ENCODE measurements around the gene SLC35E1. TPM values are rescaled to one million over a fixed set of nuclear protein-coding genes. Genes with fewer than 3 reads are reported as not detected.

Gene SLC35E1
- total RNA-seq, 1 experiment from 2014 or later, result 43.5 TPM

DNA sequence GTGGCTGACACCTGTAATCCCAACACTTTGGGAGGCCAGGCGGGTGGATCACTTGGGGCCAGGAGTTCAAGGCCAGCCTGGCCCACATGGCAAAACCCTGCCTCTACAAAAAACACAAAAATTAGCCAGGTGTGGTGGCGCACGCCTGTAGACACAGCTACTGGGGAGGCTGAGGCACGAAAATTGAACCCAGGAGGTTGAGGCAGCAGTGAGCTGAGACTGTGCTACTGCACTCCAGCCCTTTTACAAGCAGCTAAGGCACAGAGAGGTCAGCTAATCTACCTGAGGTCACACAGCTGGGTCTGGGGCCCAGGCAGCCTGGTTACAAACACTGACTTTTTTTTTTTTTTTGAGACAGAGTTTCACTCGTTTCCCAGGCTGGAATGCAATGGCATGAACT, 28.6 kb upstream of the SLC35E1 start:
- Histone ChIP-seq H3K27ac (ENCODE audit: low read length) (no peak overlapping the region), H3K4me1 (ENCODE audit: control insufficient read depth, insufficient read depth, low read length) (no peaks in the 10 kb centered on the region; the same call in 1 of the 2 replicates), H3K9me3 (ENCODE audit: control insufficient read depth, insufficient read depth, low read depth, low read length) (no peaks in the 10 kb centered on the region), H3K36me3 (ENCODE audit: control insufficient read depth, insufficient read depth, low read length) (no peaks in the 10 kb centered on the region), H3K27me3 (ENCODE audit: control insufficient read depth, insufficient read depth, low read length) (no peaks in the 10 kb centered on the region), H3K4me3 (ENCODE audit: low read depth in 2 of 2, low read length in 2 of 2) (no peak overlapping the region)
- TF ChIP-seq, protein P1, sequence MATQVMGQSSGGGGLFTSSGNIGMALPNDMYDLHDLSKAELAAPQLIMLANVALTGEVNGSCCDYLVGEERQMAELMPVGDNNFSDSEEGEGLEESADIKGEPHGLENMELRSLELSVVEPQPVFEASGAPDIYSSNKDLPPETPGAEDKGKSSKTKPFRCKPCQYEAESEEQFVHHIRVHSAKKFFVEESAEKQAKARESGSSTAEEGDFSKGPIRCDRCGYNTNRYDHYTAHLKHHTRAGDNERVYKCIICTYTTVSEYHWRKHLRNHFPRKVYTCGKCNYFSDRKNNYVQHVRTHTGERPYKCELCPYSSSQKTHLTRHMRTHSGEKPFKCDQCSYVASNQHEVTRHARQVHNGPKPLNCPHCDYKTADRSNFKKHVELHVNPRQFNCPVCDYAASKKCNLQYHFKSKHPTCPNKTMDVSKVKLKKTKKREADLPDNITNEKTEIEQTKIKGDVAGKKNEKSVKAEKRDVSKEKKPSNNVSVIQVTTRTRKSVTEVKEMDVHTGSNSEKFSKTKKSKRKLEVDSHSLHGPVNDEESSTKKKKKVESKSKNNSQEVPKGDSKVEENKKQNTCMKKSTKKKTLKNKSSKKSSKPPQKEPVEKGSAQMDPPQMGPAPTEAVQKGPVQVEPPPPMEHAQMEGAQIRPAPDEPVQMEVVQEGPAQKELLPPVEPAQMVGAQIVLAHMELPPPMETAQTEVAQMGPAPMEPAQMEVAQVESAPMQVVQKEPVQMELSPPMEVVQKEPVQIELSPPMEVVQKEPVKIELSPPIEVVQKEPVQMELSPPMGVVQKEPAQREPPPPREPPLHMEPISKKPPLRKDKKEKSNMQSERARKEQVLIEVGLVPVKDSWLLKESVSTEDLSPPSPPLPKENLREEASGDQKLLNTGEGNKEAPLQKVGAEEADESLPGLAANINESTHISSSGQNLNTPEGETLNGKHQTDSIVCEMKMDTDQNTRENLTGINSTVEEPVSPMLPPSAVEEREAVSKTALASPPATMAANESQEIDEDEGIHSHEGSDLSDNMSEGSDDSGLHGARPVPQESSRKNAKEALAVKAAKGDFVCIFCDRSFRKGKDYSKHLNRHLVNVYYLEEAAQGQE (IDR thresholded peaks at IDR 0.05; ENCODE audit: insufficient read depth in 1 of 2, low read depth in 2 of 2, low read length in 1 of 2), result no peak
- no peak for TF ChIP-seq SIN3A (IDR thresholded peaks at IDR 0.05; ENCODE audit: borderline replicate concordance, insufficient read depth, low read depth, low read length)
- in situ Hi-C loops (cut with HindIII; ENCODE audit: low pct_unique_long_range_greater_than_20kb, low sequenced_read_pairs), result no loop called here
- no TSS peak for BruUV-seq (replicated peaks)
- DNase-seq (ENCODE audit: low read depth, low spot score) (no peak), ATAC-seq (no peak)
- intact Hi-C loops (cut with micrococcal nuclease; ENCODE audit: unreplicated experiment), result no loop called here
- ChIA-PET CTCF (no interaction called here), POLR2A (no interaction called here)

- ChIA-PET POLR2A (no interaction called here), CTCF (no interaction called here)
- no TSS peak for BruUV-seq (replicated peaks)
- TF ChIP-seq, protein P1 (IDR thresholded peaks at IDR 0.05; ENCODE audit: insufficient read depth in 1 of 2, low read depth in 2 of 2, low read length in 1 of 2), result no peak
- TF ChIP-seq, protein P2, sequence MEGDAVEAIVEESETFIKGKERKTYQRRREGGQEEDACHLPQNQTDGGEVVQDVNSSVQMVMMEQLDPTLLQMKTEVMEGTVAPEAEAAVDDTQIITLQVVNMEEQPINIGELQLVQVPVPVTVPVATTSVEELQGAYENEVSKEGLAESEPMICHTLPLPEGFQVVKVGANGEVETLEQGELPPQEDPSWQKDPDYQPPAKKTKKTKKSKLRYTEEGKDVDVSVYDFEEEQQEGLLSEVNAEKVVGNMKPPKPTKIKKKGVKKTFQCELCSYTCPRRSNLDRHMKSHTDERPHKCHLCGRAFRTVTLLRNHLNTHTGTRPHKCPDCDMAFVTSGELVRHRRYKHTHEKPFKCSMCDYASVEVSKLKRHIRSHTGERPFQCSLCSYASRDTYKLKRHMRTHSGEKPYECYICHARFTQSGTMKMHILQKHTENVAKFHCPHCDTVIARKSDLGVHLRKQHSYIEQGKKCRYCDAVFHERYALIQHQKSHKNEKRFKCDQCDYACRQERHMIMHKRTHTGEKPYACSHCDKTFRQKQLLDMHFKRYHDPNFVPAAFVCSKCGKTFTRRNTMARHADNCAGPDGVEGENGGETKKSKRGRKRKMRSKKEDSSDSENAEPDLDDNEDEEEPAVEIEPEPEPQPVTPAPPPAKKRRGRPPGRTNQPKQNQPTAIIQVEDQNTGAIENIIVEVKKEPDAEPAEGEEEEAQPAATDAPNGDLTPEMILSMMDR (IDR thresholded peaks at IDR 0.05), result no peak
- TF ChIP-seq TCF7L2 (IDR thresholded peaks at IDR 0.05; ENCODE audit: low read depth, low read length) (no peak), SIN3A (IDR thresholded peaks at IDR 0.05; ENCODE audit: borderline replicate concordance, insufficient read depth, low read depth, low read length) (no peak), POLR2AphosphoS5 (IDR thresholded peaks at IDR 0.05; ENCODE audit: low read depth, low read length) (no peak)
- intact Hi-C loops (cut with micrococcal nuclease; ENCODE audit: unreplicated experiment), result no loop called here
- no peaks in the 10 kb centered on the region for H3K27me3 ChIP-seq (ENCODE audit: control insufficient read depth, insufficient read depth, low read length)
- no peaks in the 10 kb centered on the region for H3K9me3 ChIP-seq (ENCODE audit: control insufficient read depth, insufficient read depth, low read depth, low read length)
- no peak for ATAC-seq
- H3K4me3 ChIP-seq (ENCODE audit: low read depth in 2 of 2, low read length in 2 of 2), result no peak overlapping the region
- no peak for DNase-seq (ENCODE audit: low read depth, low spot score)
- H3K27ac ChIP-seq (ENCODE audit: low read length), result no peak overlapping the region
- no peaks in the 10 kb centered on the region for H3K36me3 ChIP-seq (ENCODE audit: control insufficient read depth, insufficient read depth, low read length)
- in situ Hi-C loops (cut with HindIII; ENCODE audit: low pct_unique_long_range_greater_than_20kb, low sequenced_read_pairs), result no loop called here
- H3K4me1 ChIP-seq (ENCODE audit: control insufficient read depth, insufficient read depth, low read length), result no peaks in the 10 kb centered on the region; the same call in 1 of the 2 replicates
Observed at GRCh38 chr19:16599655-16600346, 27.6 kb upstream of the SLC35E1 start.
